Adrenal gland (tissue), 5 donors: Measurements from ENCODE around the gene KDM6A.

ENCODE experiments used
- CTCF ChIP-seq, 6 experiments: fragments of 450-650 bp in 4 of 6; fragments of 200-600 bp in 2 of 6; sonication (generic) in 1 of 6; IDR thresholded peaks; 1 replicate in 5 of 6; 2 replicates in 1 of 6; pipeline versions ENCODE4 v1.5.1 to v1.8.0; 2016 to 2021; ENCODE audit warnings: antibody characterized with exemption in 6 of 6, mild to moderate bottlenecking in 2 of 6, moderate library complexity in 1 of 6
- POLR2A ChIP-seq, 2 donors: fragments of 450-650 bp; IDR thresholded peaks; one replicate each; pipeline ENCODE4 v1.6.1; 2017; ENCODE audit warnings: antibody characterized with exemption in 2 of 2, mild to moderate bottlenecking in 2 of 2, moderate library complexity in 1 of 2
- donor health status: DM: no; HTN: no; CAD: no.

- TF ChIP-seq CTCF (IDR thresholded peaks at IDR 0.05) (no peak), POLR2A (IDR thresholded peaks at IDR 0.05) (no peak)
These were observed 71.9 kb downstream of the KDM6A start for GRCh38 chrX:44944894-44945293.
